Upper lobe of left lung (tissue), 6 donors: ENCODE data around the gene CYFIP1. TPM values are rescaled to one million over a fixed set of nuclear protein-coding genes. Genes with fewer than 3 reads are reported as not detected.

ENCODE experiments used
- ATAC-seq, 2 donors: fragments of 200-7000 bp; cut with Tn5 transposase; one replicate each; pipeline ENCODE4 v1.9.1; 2022; ENCODE audit warnings: mild to moderate bottlenecking in 2 of 2, moderate library complexity in 2 of 2; ENCODE audit not compliant: low FRiP score in 2 of 2
- DNase-seq, 2 donors: peaks; one replicate each; pipeline ENCODE4 v3.0.0-alpha.2; 2019 to 2020
- H3K27ac ChIP-seq, 4 donors: fragments of 200-600 bp; sonication (generic); one replicate each; pipeline ENCODE4 v1.5.1; 2016 to 2019
- H3K27me3 ChIP-seq, 4 donors: fragments of 200-600 bp; sonication (generic); one replicate each; pipeline ENCODE4 v1.5.1; 2017 to 2019
- H3K36me3 ChIP-seq, 4 donors: fragments of 200-600 bp; sonication (generic); one replicate each; pipeline ENCODE4 v1.5.1; 2016 to 2019
- H3K4me1 ChIP-seq, 4 donors: fragments of 200-600 bp; sonication (generic); one replicate each; pipeline ENCODE4 v1.5.1; 2018 to 2019
- H3K4me3 ChIP-seq, 4 donors: fragments of 200-600 bp; sonication (generic); one replicate each; pipeline ENCODE4 v1.5.1; 2017 to 2019; ENCODE audit warnings: mild to moderate bottlenecking in 2 of 4, moderate library complexity in 1 of 4
- H3K9me3 ChIP-seq, 4 donors: fragments of 200-600 bp; sonication (generic); one replicate each; pipeline ENCODE4 v1.5.1; 2018 to 2019
- CTCF ChIP-seq, 6 experiments: fragments of 450-650 bp in 4 of 6; fragments of 200-600 bp in 2 of 6; sonication (generic) in 2 of 6; IDR thresholded peaks; one replicate each; pipeline ENCODE4 v1.5.1; 2016 to 2019; ENCODE audit warnings: antibody characterized with exemption in 6 of 6
- EP300 ChIP-seq, 4 donors: sonication (generic); formaldehyde crosslinking; IDR thresholded peaks; one replicate each; pipeline ENCODE4 v1.5.1; 2017; ENCODE audit warnings: antibody characterized with exemption in 4 of 4, control low read depth in 2 of 4
- POLR2A ChIP-seq, 4 donors: fragments of 450-650 bp; IDR thresholded peaks; one replicate each; pipeline ENCODE4 v1.5.1; 2016 to 2017; ENCODE audit warnings: antibody characterized with exemption in 4 of 4, mild to moderate bottlenecking in 2 of 4
- POLR2AphosphoS5 ChIP-seq, 2 donors: sonication (generic); formaldehyde crosslinking; IDR thresholded peaks; one replicate each; pipeline ENCODE4 v1.5.1; 2017; ENCODE audit warnings: antibody characterized with exemption in 2 of 2
- WGBS, 2 donors: methylation state at CpG; one replicate each; pipeline ENCODE4 v1.1.5; 2017 to 2018; 5-methylcytosine and 5-hydroxymethylcytosine counted together
- total RNA-seq, 6 donors: library from RNA; depleted of rRNA in 4 of 6; stranded (reverse); fragments of >200 nt in 4 of 6; gene quantifications; one replicate each; pipeline versions ENCODE4 v1.1.0 to v1.2.1, GENCODE V29; 2016 to 2021
- donor health status: DM: no; HTN: no; CAD: no; lungs with moderate emphysema.
- donor health status: DM: no; HTN: yes; CAD: no; lungs with severe emphysema.

The CYFIP1 gene
- total RNA-seq, 6 donors from 2014 or later, result 100 to 171 (median 136) TPM

- WGBS, 2 donors, result 90 to 93% methylated on average over 19 of the region's 19 CpGs
- no peaks in the 10 kb centered on the region for H3K4me1 ChIP-seq
- ATAC-seq (peak in 1 of 2 donors; percentile 52), DNase-seq (no peak)
- H3K4me3 ChIP-seq, result no peak overlapping the region
- H3K36me3 ChIP-seq, result peaks cover 27 to 69% (median 66%) of the 10 kb centered on the region in 4 donors
- no peak overlapping the region for H3K27ac ChIP-seq
- TF ChIP-seq POLR2A (IDR thresholded peaks at IDR 0.05), result no peak
- no peak for TF ChIP-seq EP300 (IDR thresholded peaks at IDR 0.05)
- no peak for TF ChIP-seq CTCF (IDR thresholded peaks at IDR 0.05)
- H3K9me3 ChIP-seq, result no peaks in the 10 kb centered on the region
- no peaks in the 10 kb centered on the region for H3K27me3 ChIP-seq
Observed at GRCh38 chr15:22880981-22881738, 99.0 kb downstream of the CYFIP1 start.

GRCh38 chr15:22880068-22880980 is 99.8 kb downstream of the CYFIP1 start:
- 93% methylated on average over 33 of the region's 33 CpGs for WGBS, 2 donors
- H3K36me3 ChIP-seq, result peaks cover 29 to 78% (median 74%) of the 10 kb centered on the region in 4 donors
- no peak overlapping the region for H3K4me3 ChIP-seq
- TF ChIP-seq CTCF (IDR thresholded peaks at IDR 0.05), result no peak
- no peak for TF ChIP-seq POLR2A (IDR thresholded peaks at IDR 0.05)
- TF ChIP-seq EP300 (IDR thresholded peaks at IDR 0.05), result no peak
- no peak for TF ChIP-seq POLR2AphosphoS5 (IDR thresholded peaks at IDR 0.05)
- no peaks in the 10 kb centered on the region for H3K27me3 ChIP-seq
- H3K27ac ChIP-seq, result no peak overlapping the region
- no peaks in the 10 kb centered on the region for H3K9me3 ChIP-seq
- DNase-seq, result no peak
- H3K4me1 ChIP-seq, result no peaks in the 10 kb centered on the region
- no peak for ATAC-seq

GRCh38 chr15:22878103-22878502 is 102.1 kb downstream of the CYFIP1 start:
- DNase-seq, result no peak
- no peaks in the 10 kb centered on the region for H3K9me3 ChIP-seq
- no peak overlapping the region for H3K27ac ChIP-seq
- no peaks in the 10 kb centered on the region for H3K4me1 ChIP-seq
- no peak overlapping the region for H3K4me3 ChIP-seq
- 89 to 91% methylated on average over 10 of the region's 10 CpGs for WGBS, 2 donors
- H3K36me3 ChIP-seq, result peaks cover 39 to 97% (median 91%) of the 10 kb centered on the region in 4 donors
- ATAC-seq, result no peak
- H3K27me3 ChIP-seq, result no peaks in the 10 kb centered on the region
- TF ChIP-seq POLR2A (IDR thresholded peaks at IDR 0.05) (no peak), EP300 (IDR thresholded peaks at IDR 0.05) (no peak), POLR2AphosphoS5 (IDR thresholded peaks at IDR 0.05) (no peak), CTCF (IDR thresholded peaks at IDR 0.05) (no peak)

GRCh38 chr15:22877607-22878006 is 102.6 kb downstream of the CYFIP1 start:
- Histone ChIP-seq H3K9me3 (no peaks in the 10 kb centered on the region), H3K4me3 (no peak overlapping the region), H3K27me3 (no peaks in the 10 kb centered on the region), H3K36me3 (peaks cover 39 to 97% (median 91%) of the 10 kb centered on the region in 4 donors), H3K4me1 (no peaks in the 10 kb centered on the region), H3K27ac (no peak overlapping the region)
- 92% methylated on average over 8 of the region's 8 CpGs; no CpG with 5 or more reads in 1 of the 2 donors for WGBS, 2 donors
- no peak for TF ChIP-seq POLR2A (IDR thresholded peaks at IDR 0.05)
- no peak for TF ChIP-seq EP300 (IDR thresholded peaks at IDR 0.05)
- no peak for TF ChIP-seq CTCF (IDR thresholded peaks at IDR 0.05)
- TF ChIP-seq POLR2AphosphoS5 (IDR thresholded peaks at IDR 0.05), result no peak
- ATAC-seq (no peak), DNase-seq (no peak)
